AG10803 (cell line): ENCODE results near the gene RHBDL1.

Experiments used
- DNase-seq: peaks from one replicate; pipeline ENCODE4 v3.0.0; 2010; ENCODE audit warnings: low read depth
- H3K4me3 ChIP-seq: 2 replicates; pipeline ENCODE4 v1.5.1; 2011; ENCODE audit warnings: mild to moderate bottlenecking, low read length, control low read depth
- TF ChIP-seq, protein P1 (sequence below): conservative IDR thresholded peaks from 2 replicates; pipeline ENCODE4 v1.5.1; 2011; ENCODE audit warnings: mild to moderate bottlenecking, low read length, control low read depth, inconsistent platforms

The RHBDL1 gene

GRCh38 chr16:660132-660458 lies 15.4 kb upstream of the RHBDL1 start:
- H3K4me3 ChIP-seq: no peak overlapping the region
- TF ChIP-seq, protein P1, sequence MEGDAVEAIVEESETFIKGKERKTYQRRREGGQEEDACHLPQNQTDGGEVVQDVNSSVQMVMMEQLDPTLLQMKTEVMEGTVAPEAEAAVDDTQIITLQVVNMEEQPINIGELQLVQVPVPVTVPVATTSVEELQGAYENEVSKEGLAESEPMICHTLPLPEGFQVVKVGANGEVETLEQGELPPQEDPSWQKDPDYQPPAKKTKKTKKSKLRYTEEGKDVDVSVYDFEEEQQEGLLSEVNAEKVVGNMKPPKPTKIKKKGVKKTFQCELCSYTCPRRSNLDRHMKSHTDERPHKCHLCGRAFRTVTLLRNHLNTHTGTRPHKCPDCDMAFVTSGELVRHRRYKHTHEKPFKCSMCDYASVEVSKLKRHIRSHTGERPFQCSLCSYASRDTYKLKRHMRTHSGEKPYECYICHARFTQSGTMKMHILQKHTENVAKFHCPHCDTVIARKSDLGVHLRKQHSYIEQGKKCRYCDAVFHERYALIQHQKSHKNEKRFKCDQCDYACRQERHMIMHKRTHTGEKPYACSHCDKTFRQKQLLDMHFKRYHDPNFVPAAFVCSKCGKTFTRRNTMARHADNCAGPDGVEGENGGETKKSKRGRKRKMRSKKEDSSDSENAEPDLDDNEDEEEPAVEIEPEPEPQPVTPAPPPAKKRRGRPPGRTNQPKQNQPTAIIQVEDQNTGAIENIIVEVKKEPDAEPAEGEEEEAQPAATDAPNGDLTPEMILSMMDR: no peak
- no peak for DNase-seq

DNA sequence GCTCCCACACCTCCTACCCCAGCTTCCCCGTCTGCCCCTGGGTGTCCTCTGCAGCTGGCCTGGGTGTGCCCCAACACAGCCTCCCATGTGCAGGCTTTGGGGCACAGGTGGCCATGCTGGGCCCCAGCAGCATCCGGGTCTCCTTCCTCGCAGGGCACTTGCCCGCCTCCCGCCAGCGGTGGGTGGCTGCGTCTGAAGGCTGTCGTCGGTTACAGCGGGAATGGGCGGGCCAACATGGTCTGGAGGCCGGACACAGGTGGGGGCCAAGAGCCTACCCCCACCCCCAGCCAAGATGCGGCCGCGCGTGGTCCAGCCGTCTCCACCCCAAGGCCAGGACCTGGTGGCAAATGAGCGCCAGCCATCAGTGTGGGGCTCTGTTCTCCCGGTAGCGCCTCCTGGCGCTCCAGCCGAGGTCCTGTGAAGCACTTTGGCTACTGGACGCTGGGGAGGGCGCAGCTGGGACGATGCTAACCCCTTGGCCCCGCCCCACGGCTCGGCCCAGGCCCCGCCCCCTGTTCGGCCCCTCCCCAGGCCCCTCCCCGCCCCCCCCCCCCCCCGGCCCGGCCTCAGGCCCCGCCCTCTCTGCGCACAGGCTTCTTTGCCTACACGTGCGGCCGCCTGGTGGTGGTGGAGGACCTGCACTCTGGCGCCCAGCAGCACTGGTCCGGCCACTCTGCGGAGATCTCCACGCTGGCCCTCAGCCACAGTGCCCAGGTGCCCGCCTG lies 14.8 kb upstream of the RHBDL1 start:
- TF ChIP-seq, protein P1: peak; percentile 52
- DNase-seq: peak; percentile 83
- H3K4me3 ChIP-seq: no peak overlapping the region

GRCh38 chr16:661184-661821 lies 14.2 kb upstream of the RHBDL1 start:
- DNase-seq: no peak
- no peak overlapping the region for H3K4me3 ChIP-seq
- TF ChIP-seq, protein P1: no peak

- DNase-seq: no peak
- TF ChIP-seq, protein P1: no peak
Observed at GRCh38 chr16:662095-662494, 13.4 kb upstream of the RHBDL1 start.

GRCh38 chr16:662597-662996 lies 12.9 kb upstream of the RHBDL1 start:
- no peak for DNase-seq
- TF ChIP-seq, protein P1: no peak
- H3K4me3 ChIP-seq: no peak overlapping the region

More at GRCh38 chr16:662095-662494, 13.4 kb upstream of the RHBDL1 start:
- no peak overlapping the region for H3K4me3 ChIP-seq

GRCh38 chr16:666572-666971 lies 8.9 kb upstream of the RHBDL1 start:
- no peak overlapping the region for H3K4me3 ChIP-seq
- TF ChIP-seq, protein P1: no peak
- DNase-seq: no peak
